HepG2 (cell line): Measurements from ENCODE around the gene CORO7. TPM values are rescaled to one million over a fixed set of nuclear protein-coding genes. Genes with fewer than 3 reads are reported as not detected.

Experiments
- ERF ChIP-seq: IDR thresholded peaks from 2 replicates; pipeline ENCODE4 v1.6.1; 2018; ENCODE audit warnings: missing biosample characterization, missing genetic modification reagents
- GRHL1 ChIP-seq: sonication (generic); formaldehyde crosslinking; conservative IDR thresholded peaks from 2 replicates; pipeline ENCODE4 v1.8.0; 2022; ENCODE audit warnings: missing genetic modification reagents
- PAXIP1 ChIP-seq: sonication (generic); formaldehyde crosslinking; conservative IDR thresholded peaks from 2 replicates; pipeline ENCODE4 v1.4.0; 2020; ENCODE audit warnings: mild to moderate bottlenecking, missing genetic modification reagents, moderate library complexity
- THYN1 ChIP-seq: sonication (generic); formaldehyde crosslinking; IDR thresholded peaks from 2 replicates; pipeline ENCODE4 v1.8.1; 2023; ENCODE audit warnings: low read depth, mild to moderate bottlenecking, moderate library complexity, missing genetic modification reagents, borderline replicate concordance
- ZHX1 ChIP-seq: sonication (generic); formaldehyde crosslinking; IDR thresholded peaks from 2 replicates; pipeline ENCODE4 v1.8.1; 2022; ENCODE audit warnings: low read depth, mild to moderate bottlenecking, missing genetic modification reagents
- ZNF17 ChIP-seq: sonication (generic); formaldehyde crosslinking; IDR thresholded peaks from 2 replicates; pipeline ENCODE4 v1.5.0; 2020; ENCODE audit warnings: mild to moderate bottlenecking, missing genetic modification reagents
- ZNF513 ChIP-seq: sonication (generic); formaldehyde crosslinking; conservative IDR thresholded peaks from 2 replicates; pipeline ENCODE4 v1.5.0; 2020; ENCODE audit warnings: missing genetic modification reagents
- polyA plus RNA-seq, 8 experiments: library from polyadenylated mRNA; depleted of rRNA in 3 of 8; stranded (reverse) in 7 of 8; unstranded in 1 of 8; fragments of >200 nt; fragmentation: Illumina TruSeq in 4 of 8; extraction: Trizol in 4 of 8; gene quantifications; 2 replicates each; pipeline versions ENCODE4 v1.2.1 to v1.2.3, GENCODE V29; 2011 to 2016; ENCODE audit warnings: low read depth in 4 of 8, missing spikeins in 1 of 8, mixed read lengths in 1 of 8; ENCODE audit not compliant: insufficient read depth in 1 of 8
- total RNA-seq, 5 experiments: library from RNA; depleted of rRNA; stranded (reverse); fragments of >200 nt; fragmentation: Illumina TruSeq; extraction: Trizol; gene quantifications; 2 replicates each; pipeline ENCODE4 v1.2.3, GENCODE V29; 2016; ENCODE audit warnings: low read depth in 1 of 5

CORO7 gene
- total and polyA plus RNA-seq, 2 of the 13 experiments (the other 11 are each of a cell fraction or from before 2014, with no cell fraction given), result 9.9 to 14.3 TPM

GRCh38 chr16:4366016-4366415 lies 50.4 kb downstream of the CORO7 start (continued):
- TF ChIP-seq ZHX1 (CRISPR knock-in tag), result no peak
- TF ChIP-seq ERF, result no peak
- no peak for TF ChIP-seq PAXIP1 (CRISPR knock-in tag)
- TF ChIP-seq ZNF513 (CRISPR knock-in tag), result no peak
- no peak for TF ChIP-seq GRHL1 (CRISPR knock-in tag)
- no peak for TF ChIP-seq THYN1 (CRISPR knock-in tag)
- TF ChIP-seq ZNF17 (CRISPR knock-in tag), result no peak
